ENCODE results near the gene PIGW.
A peak's percentile ranks its signal among the peaks of the same experiment; 100 is the strongest.

- TF ChIP-seq, protein P1, sequence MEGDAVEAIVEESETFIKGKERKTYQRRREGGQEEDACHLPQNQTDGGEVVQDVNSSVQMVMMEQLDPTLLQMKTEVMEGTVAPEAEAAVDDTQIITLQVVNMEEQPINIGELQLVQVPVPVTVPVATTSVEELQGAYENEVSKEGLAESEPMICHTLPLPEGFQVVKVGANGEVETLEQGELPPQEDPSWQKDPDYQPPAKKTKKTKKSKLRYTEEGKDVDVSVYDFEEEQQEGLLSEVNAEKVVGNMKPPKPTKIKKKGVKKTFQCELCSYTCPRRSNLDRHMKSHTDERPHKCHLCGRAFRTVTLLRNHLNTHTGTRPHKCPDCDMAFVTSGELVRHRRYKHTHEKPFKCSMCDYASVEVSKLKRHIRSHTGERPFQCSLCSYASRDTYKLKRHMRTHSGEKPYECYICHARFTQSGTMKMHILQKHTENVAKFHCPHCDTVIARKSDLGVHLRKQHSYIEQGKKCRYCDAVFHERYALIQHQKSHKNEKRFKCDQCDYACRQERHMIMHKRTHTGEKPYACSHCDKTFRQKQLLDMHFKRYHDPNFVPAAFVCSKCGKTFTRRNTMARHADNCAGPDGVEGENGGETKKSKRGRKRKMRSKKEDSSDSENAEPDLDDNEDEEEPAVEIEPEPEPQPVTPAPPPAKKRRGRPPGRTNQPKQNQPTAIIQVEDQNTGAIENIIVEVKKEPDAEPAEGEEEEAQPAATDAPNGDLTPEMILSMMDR (IDR thresholded peaks at IDR 0.05): peak in 5 of 6 experiments; percentile 14 to 57 (median 40)
- peak in 1 of 2 donors; percentile 2 for TF ChIP-seq POLR2A (IDR thresholded peaks at IDR 0.05)
Observed at GRCh38 chr17:36533935-36534839, 600 bp upstream of the PIGW start.
